SH-SY5Y (cell line): Measurements from ENCODE around the gene EIF5B.

Source experiments
- GATA2 ChIP-seq: IDR thresholded peaks from 2 replicates; pipeline ENCODE4 v1.6.1; 2011; ENCODE audit warnings: mild to moderate bottlenecking, low read depth, low read length
- GATA3 ChIP-seq: IDR thresholded peaks from 2 replicates; pipeline ENCODE4 v1.6.1; 2011; ENCODE audit warnings: low read depth, mild to moderate bottlenecking, low read length, moderate library complexity

DNA sequence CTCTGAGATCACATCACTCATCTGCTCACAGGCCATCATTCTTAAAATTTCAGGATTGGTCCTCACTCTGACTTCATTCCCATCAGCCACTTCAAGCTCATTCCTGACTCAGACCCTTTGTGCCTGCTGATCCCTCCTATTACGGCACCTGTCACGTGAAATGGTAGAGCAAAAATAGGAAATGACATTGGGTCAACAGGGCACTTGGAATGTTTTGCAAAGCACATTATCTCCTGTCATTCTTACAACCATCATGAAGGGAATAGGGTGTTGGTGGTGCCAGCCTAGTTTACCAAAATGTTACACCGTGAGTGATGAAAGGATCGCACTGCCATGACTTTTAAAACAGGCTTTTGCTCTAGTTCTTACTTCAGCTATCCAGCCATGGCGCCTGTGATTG lies 61.1 kb downstream of the EIF5B start:
- no peak for TF ChIP-seq GATA3
- TF ChIP-seq GATA2, result no peak
